Kidney (tissue), 14 donors: ENCODE measurements around the gene ZNHIT2. TPM values are rescaled to one million over a fixed set of nuclear protein-coding genes. Genes with fewer than 3 reads are reported as not detected.

Source experiments
- DNase-seq, 5 donors: peaks; one replicate each; pipeline ENCODE4 v3.0.0-alpha.2; 2013 to 2020
- FAIRE-seq: peaks from 2 replicates; lab custom pipeline; 2012; peaks lifted over from hg19 to GRCh38; lab: Jason Lieb, UNC
- H3K27ac ChIP-seq, 2 donors: one replicate each; pipeline ENCODE4 v1.7.0; 2013; ENCODE audit warnings: low read depth in 2 of 2, low read length in 2 of 2, inconsistent platforms in 1 of 2
- H3K27me3 ChIP-seq: one replicate; pipeline ENCODE4 v1.7.1; 2013; ENCODE audit warnings: low read length, inconsistent platforms; ENCODE audit not compliant: control insufficient read depth, insufficient read depth
- H3K36me3 ChIP-seq, 3 donors: one replicate each; pipeline versions ENCODE4 v1.7.0 to v1.7.1; 2013; ENCODE audit warnings: low read length in 3 of 3, control low read depth in 1 of 3, inconsistent platforms in 1 of 3; ENCODE audit not compliant: insufficient read depth in 3 of 3, control insufficient read depth in 2 of 3
- H3K4me1 ChIP-seq, 3 donors: one replicate each; pipeline versions ENCODE4 v1.7.0 to v1.7.1; 2013; ENCODE audit warnings: low read length in 3 of 3, inconsistent platforms in 1 of 3, low read depth in 1 of 3; ENCODE audit not compliant: control insufficient read depth in 2 of 3, insufficient read depth in 2 of 3
- H3K4me3 ChIP-seq, 3 donors: one replicate each; pipeline versions ENCODE4 v1.7.0 to v1.8.1; 2013; ENCODE audit warnings: low read length in 3 of 3, control low read depth in 1 of 3, inconsistent platforms in 1 of 3
- H3K9ac ChIP-seq, 3 donors: one replicate each; pipeline versions ENCODE4 v1.7.0 to v1.7.1; 2013; ENCODE audit warnings: low read length in 3 of 3, control low read depth in 1 of 3, inconsistent platforms in 1 of 3
- H3K9me3 ChIP-seq, 3 donors: one replicate each; pipeline versions ENCODE4 v1.7.0 to v1.7.1; 2013; ENCODE audit warnings: low read length in 3 of 3, control low read depth in 1 of 3, inconsistent platforms in 1 of 3; ENCODE audit not compliant: control insufficient read depth in 2 of 3, insufficient read depth in 1 of 3
- intact Hi-C: fragments of 100-400 bp; cut with DNase I; formaldehyde crosslinking; loops from one replicate; pipeline ENCODE4 v1.11.1; 2022
- polyA plus RNA-seq: library from polyadenylated mRNA; stranded (reverse); fragments of 350-450 nt; fragmentation: Illumina TruSeq; extraction: RNeasy Lipid Tissue Mini Kit (QIAGEN cat#74804); gene quantifications from one replicate; pipeline ENCODE4 v1.2.3, GENCODE V29; 2014; ENCODE audit warnings: low read depth, low replicate concordance; ENCODE audit not compliant: insufficient read depth
- total RNA-seq: library from RNA; stranded (reverse); fragmentation: NEBNext Ultra II Directional; extraction: Animal tissue kit (Norgen Biotek cat#: 25700); gene quantifications from one replicate; pipeline ENCODE4 v1.2.1, GENCODE V29; 2021
- TF ChIP-seq, protein P1 (sequence below): IDR thresholded peaks from 3 replicates; pipeline ENCODE4 v1.5.1; 2012; ENCODE audit warnings: mild to moderate bottlenecking, moderate library complexity, borderline replicate concordance; ENCODE audit not compliant: insufficient read depth; ENCODE audit errors: extremely low read depth
- donor health status: control.
- donor health status: control.
- donor health status: control.
- donor health status: control.
- donor health status: control.
- donor health status: DM: yes; HTN: yes; CAD: no.
- donor health status: Normal renal cell carcinoma (clear cell type).

The ZNHIT2 gene
- total and polyA plus RNA-seq, 2 donors from 2014 or later, result 14.0 to 21.1 TPM

DNA sequence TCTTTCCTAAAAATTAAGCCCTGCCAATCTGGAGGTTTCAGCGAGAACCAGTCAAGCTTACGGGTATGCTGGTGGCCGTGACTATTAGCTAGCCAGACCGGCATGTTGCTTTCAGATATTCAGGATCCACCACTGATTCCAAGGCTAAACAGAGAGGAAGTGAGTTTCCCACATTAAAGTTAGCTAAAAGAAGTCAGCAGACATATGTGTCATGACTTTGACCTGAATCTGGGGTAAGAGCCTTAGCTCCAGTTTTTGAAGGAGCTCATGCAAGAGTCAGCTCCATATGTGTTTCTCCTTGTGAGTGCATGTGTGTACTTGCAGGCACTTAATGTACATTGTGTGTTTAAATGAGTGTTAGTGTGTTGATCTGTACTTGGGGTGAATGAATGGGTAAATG, 32.1 kb downstream of the ZNHIT2 start:
- intact Hi-C loops, result no loop called here
- Histone ChIP-seq H3K4me3 (no peak overlapping the region), H3K27me3 (no peaks in the 10 kb centered on the region), H3K9me3 (no peaks in the 10 kb centered on the region), H3K4me1 (peaks cover 0 to 18% (median 9%) of the 10 kb centered on the region in 3 donors), H3K9ac (peak overlapping the region in 1 of 3 donors; percentile 94), H3K36me3 (peaks cover 8 to 31% (median 12%) of the 10 kb centered on the region in 3 donors), H3K27ac (no peak overlapping the region)
- TF ChIP-seq, protein P1, sequence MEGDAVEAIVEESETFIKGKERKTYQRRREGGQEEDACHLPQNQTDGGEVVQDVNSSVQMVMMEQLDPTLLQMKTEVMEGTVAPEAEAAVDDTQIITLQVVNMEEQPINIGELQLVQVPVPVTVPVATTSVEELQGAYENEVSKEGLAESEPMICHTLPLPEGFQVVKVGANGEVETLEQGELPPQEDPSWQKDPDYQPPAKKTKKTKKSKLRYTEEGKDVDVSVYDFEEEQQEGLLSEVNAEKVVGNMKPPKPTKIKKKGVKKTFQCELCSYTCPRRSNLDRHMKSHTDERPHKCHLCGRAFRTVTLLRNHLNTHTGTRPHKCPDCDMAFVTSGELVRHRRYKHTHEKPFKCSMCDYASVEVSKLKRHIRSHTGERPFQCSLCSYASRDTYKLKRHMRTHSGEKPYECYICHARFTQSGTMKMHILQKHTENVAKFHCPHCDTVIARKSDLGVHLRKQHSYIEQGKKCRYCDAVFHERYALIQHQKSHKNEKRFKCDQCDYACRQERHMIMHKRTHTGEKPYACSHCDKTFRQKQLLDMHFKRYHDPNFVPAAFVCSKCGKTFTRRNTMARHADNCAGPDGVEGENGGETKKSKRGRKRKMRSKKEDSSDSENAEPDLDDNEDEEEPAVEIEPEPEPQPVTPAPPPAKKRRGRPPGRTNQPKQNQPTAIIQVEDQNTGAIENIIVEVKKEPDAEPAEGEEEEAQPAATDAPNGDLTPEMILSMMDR, result no peak
- FAIRE-seq, result no peak
- no peak for DNase-seq

DNA sequence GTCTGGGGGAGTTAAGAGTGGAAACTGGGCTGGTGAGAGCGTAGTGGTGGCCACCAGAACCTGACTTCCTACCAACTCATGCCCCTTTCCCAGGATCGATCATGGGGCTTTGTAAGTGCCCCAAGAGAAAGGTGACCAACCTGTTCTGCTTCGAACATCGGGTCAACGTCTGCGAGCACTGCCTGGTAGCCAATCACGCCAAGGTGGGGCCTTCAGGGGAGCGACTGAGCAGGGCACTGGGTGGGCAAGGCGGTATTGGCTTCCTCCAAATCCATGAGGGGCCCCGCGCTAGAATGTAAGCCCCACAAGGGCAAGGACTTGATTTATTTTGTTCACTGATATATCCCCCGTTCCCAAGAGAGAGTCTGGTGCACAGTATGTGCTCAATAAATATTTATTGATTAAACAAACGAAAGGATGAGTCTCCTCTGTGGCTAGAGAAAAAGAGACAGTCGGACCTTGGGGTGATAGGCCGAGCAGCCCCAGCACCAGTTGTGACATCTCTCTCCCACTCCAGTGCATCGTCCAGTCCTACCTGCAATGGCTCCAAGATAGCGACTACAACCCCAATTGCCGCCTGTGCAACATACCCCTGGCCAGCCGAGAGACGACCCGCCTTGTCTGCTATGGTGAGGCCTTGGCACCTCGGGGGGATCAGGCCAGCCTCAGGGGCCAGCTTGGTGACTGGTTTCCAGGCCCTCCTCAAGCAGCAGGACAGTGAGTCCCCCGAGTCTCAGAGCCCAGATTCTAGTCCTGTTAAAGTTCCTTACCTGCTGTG, 32.7 kb downstream of the ZNHIT2 start:
- TF ChIP-seq, protein P1, result no peak
- DNase-seq, result no peak
- H3K9me3 ChIP-seq, result no peaks in the 10 kb centered on the region
- no peak for FAIRE-seq
- H3K27me3 ChIP-seq, result no peaks in the 10 kb centered on the region
- H3K4me1 ChIP-seq, result peaks cover 0 to 18% (median 9%) of the 10 kb centered on the region in 3 donors
- peak overlapping the region; percentile 95 to 97 for H3K27ac ChIP-seq
- peak overlapping the region; percentile 78 to 95 (median 94) for H3K9ac ChIP-seq
- intact Hi-C loops, result no loop called here
- peaks cover 8 to 31% (median 12%) of the 10 kb centered on the region in 3 donors for H3K36me3 ChIP-seq
- peak overlapping the region; percentile 91 to 99 (median 97) for H3K4me3 ChIP-seq

DNA sequence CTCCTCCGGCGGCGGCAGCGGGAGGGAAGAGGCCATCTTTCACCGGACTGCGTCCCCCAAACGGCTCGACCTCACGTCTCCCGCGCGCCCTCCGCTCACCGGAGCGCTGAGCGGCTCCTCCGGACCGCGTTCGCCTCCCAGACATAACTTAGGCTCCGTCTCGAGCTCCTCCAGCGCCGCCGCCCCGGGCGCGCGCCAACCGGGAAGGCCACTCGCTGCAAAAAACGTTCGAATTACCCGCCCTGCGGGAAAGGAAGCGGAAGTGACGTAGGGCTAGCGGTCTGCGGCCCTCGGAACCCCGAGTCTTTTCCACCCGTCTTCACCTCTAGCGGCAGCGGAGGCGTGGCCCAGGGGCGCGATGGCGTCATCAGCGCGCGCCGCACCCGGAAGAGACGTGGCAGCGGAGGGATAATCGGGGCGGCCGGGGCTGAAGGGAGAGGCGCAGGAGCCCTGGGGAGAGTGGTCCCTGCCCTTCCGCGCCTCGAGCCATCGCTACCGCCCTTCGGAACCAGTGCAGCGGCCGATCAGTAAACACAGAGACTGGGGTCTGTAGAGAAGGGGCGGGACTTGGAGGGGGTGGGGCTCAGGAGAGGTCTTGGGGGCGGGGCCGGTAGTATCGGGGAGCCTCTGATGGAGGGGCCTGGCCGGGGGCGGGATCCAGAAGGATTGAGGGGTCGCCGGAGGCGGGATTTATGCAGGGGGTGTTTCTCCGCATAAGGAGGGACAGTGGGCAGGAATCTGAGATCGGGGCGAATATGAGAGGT, 33.5 kb downstream of the ZNHIT2 start, which contains the start of the genes CDCA5 and ZFPL1:
Gene CDCA5 (minus strand): TSS at position 207 of the 764 bp plus-strand sequence. CDS start 62 bp downstream, at position 145.
Gene ZFPL1 (plus strand): TSS at position 389 of the 764 bp plus-strand sequence. CDS start 477 bp downstream, outside the sequence.
- Histone ChIP-seq H3K36me3 (peaks cover 8 to 27% (median 12%) of the 10 kb centered on the region in 3 donors), H3K4me3 (peak within 1 kb of the TSS; percentile 91 to 99 (median 97)), H3K4me1 (peaks cover 0 to 18% (median 9%) of the 10 kb centered on the region in 3 donors), H3K9ac (peak within 1 kb of the TSS; percentile 78 to 95 (median 94)), H3K9me3 (no peaks in the 10 kb centered on the region), H3K27ac (peak within 1 kb of the TSS; percentile 95 to 97), H3K27me3 (no peaks in the 10 kb centered on the region)
- TF ChIP-seq, protein P1, result peak; percentile 24
- DNase-seq (peak; percentile 96 to 98 (median 98)), FAIRE-seq (no peak)
- intact Hi-C loops, result no loop called here
